GM23338 (cell line): Measurements from ENCODE around the gene MFAP4.

Experiments used
- EZH2 ChIP-seq: fragments of 200-600 bp; sonication (generic); IDR thresholded peaks from one replicate; pipeline ENCODE4 v1.8.0; 2017; ENCODE audit warnings: antibody characterized with exemption, mild to moderate bottlenecking, low read depth; ENCODE audit not compliant: unreplicated experiment
- POLR2AphosphoS5 ChIP-seq: IDR thresholded peaks from 2 replicates; pipeline ENCODE4 v1.6.1; 2016; ENCODE audit warnings: antibody characterized with exemption, low read depth
- TF ChIP-seq, protein P1 (sequence below), 2 experiments: fragments of 200-600 bp in 1 of 2; sonication (generic) in 1 of 2; conservative IDR thresholded peaks; 2 replicates each; pipeline versions ENCODE4 v1.5.1 to v1.6.1; 2016 to 2017; ENCODE audit warnings: antibody characterized with exemption in 2 of 2, low read depth in 2 of 2, mild to moderate bottlenecking in 2 of 2, moderate library complexity in 1 of 2
- TF ChIP-seq, protein P2 (sequence below): IDR thresholded peaks from one replicate; pipeline ENCODE4 v1.6.1; 2018; ENCODE audit warnings: antibody characterized with exemption; ENCODE audit not compliant: unreplicated experiment

DNA sequence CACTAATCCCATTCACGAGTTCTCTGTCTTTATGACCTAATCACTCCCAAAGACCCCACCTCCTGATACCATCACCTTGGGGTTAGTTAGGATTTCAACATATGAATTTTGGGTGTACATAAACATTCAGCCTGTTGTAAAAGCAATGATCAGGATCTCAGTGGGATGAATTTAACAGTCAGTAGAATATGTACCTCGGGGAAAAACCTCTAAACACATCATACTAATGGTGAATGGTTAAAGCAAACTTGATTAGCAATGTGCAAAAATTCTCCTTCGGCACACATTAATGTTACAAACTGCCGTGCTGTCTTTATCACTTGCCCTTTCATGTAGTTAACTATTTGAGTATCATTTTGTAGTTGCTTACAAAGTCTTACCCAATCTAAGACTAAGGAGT, 34.2 kb upstream of the MFAP4 start:
- TF ChIP-seq POLR2AphosphoS5 (no peak), EZH2 (no peak)
- TF ChIP-seq, protein P1, sequence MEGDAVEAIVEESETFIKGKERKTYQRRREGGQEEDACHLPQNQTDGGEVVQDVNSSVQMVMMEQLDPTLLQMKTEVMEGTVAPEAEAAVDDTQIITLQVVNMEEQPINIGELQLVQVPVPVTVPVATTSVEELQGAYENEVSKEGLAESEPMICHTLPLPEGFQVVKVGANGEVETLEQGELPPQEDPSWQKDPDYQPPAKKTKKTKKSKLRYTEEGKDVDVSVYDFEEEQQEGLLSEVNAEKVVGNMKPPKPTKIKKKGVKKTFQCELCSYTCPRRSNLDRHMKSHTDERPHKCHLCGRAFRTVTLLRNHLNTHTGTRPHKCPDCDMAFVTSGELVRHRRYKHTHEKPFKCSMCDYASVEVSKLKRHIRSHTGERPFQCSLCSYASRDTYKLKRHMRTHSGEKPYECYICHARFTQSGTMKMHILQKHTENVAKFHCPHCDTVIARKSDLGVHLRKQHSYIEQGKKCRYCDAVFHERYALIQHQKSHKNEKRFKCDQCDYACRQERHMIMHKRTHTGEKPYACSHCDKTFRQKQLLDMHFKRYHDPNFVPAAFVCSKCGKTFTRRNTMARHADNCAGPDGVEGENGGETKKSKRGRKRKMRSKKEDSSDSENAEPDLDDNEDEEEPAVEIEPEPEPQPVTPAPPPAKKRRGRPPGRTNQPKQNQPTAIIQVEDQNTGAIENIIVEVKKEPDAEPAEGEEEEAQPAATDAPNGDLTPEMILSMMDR (conservative IDR thresholded peaks at IDR 0.05; ENCODE audit: low read depth in 2 of 2): no peak
- TF ChIP-seq, protein P2, sequence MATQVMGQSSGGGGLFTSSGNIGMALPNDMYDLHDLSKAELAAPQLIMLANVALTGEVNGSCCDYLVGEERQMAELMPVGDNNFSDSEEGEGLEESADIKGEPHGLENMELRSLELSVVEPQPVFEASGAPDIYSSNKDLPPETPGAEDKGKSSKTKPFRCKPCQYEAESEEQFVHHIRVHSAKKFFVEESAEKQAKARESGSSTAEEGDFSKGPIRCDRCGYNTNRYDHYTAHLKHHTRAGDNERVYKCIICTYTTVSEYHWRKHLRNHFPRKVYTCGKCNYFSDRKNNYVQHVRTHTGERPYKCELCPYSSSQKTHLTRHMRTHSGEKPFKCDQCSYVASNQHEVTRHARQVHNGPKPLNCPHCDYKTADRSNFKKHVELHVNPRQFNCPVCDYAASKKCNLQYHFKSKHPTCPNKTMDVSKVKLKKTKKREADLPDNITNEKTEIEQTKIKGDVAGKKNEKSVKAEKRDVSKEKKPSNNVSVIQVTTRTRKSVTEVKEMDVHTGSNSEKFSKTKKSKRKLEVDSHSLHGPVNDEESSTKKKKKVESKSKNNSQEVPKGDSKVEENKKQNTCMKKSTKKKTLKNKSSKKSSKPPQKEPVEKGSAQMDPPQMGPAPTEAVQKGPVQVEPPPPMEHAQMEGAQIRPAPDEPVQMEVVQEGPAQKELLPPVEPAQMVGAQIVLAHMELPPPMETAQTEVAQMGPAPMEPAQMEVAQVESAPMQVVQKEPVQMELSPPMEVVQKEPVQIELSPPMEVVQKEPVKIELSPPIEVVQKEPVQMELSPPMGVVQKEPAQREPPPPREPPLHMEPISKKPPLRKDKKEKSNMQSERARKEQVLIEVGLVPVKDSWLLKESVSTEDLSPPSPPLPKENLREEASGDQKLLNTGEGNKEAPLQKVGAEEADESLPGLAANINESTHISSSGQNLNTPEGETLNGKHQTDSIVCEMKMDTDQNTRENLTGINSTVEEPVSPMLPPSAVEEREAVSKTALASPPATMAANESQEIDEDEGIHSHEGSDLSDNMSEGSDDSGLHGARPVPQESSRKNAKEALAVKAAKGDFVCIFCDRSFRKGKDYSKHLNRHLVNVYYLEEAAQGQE: no peak
